GM12878 (cell line): ENCODE measurements around the gene KLF11.

Experiments
- CEBPB ChIP-seq, 2 experiments: fragments of 150-350 bp in 1 of 2; IDR thresholded peaks; 2 replicates each; pipeline ENCODE4 v1.6.1; 2012 to 2014; ENCODE audit warnings: low read depth in 2 of 2, low read length in 2 of 2, borderline replicate concordance in 1 of 2, inconsistent platforms in 1 of 2
- EP300 ChIP-seq, 2 experiments: fragments of 150-350 bp in 1 of 2; IDR thresholded peaks; 2 replicates each; pipeline ENCODE4 v1.6.1; 2011 to 2012; ENCODE audit warnings: low read depth in 2 of 2, low read length in 2 of 2, borderline replicate concordance in 1 of 2, improper control_type of control experiment in 1 of 2, inconsistent platforms in 1 of 2; ENCODE audit not compliant: control insufficient read depth in 1 of 2
- HDGF ChIP-seq: fragments of 450-650 bp; IDR thresholded peaks from 2 replicates; pipeline ENCODE4 v1.6.1; 2016; ENCODE audit warnings: antibody characterized with exemption
- JUND ChIP-seq: IDR thresholded peaks from 2 replicates; pipeline ENCODE4 v1.6.1; 2012; ENCODE audit warnings: low read depth, mild to moderate bottlenecking, low read length, improper control_type of control experiment, moderate library complexity
- NBN ChIP-seq: fragments of 450-650 bp; IDR thresholded peaks from 2 replicates; pipeline ENCODE4 v1.6.1; 2016
- POLR2AphosphoS5 ChIP-seq: IDR thresholded peaks from 2 replicates; pipeline ENCODE4 v1.6.1; 2011; ENCODE audit warnings: mild to moderate bottlenecking, low read length, inconsistent platforms
- SPI1 ChIP-seq: IDR thresholded peaks from 2 replicates; pipeline ENCODE4 v1.6.1; 2011; ENCODE audit warnings: low read depth, mild to moderate bottlenecking, low read length, moderate library complexity, borderline replicate concordance; ENCODE audit not compliant: insufficient read depth
- TAF1 ChIP-seq: IDR thresholded peaks from 2 replicates; pipeline ENCODE4 v1.6.1; 2011; ENCODE audit warnings: mild to moderate bottlenecking, low read depth, low read length, borderline replicate concordance
- TCF7 ChIP-seq: IDR thresholded peaks from 2 replicates; pipeline ENCODE4 v1.6.1; 2014; ENCODE audit warnings: antibody characterized with exemption, borderline replicate concordance
- TF ChIP-seq, protein P1 (sequence below): IDR thresholded peaks from 2 replicates; pipeline ENCODE4 v1.6.1; 2012; ENCODE audit warnings: low read length, inconsistent platforms
- TF ChIP-seq, protein P2 (sequence below), 3 experiments: IDR thresholded peaks in 2 of 3; conservative IDR thresholded peaks in 1 of 3; 2 replicates each; pipeline ENCODE4 v1.5.1; 2011; ENCODE audit warnings: low read depth in 3 of 3, low read length in 3 of 3, mild to moderate bottlenecking in 3 of 3, control low read depth in 2 of 3, moderate library complexity in 2 of 3, inconsistent platforms in 1 of 3, mixed read lengths in 1 of 3; ENCODE audit not compliant: control insufficient read depth in 2 of 3, insufficient read depth in 1 of 3; ENCODE audit errors: extremely low read depth in 1 of 3
- TF ChIP-seq, protein P3 (sequence below): fragments of 450-650 bp; IDR thresholded peaks from 2 replicates; pipeline ENCODE4 v1.6.1; 2016; ENCODE audit warnings: mild to moderate bottlenecking
- TF ChIP-seq, protein P4 (sequence below): IDR thresholded peaks from 2 replicates; pipeline ENCODE4 v1.6.1; 2012; ENCODE audit warnings: mild to moderate bottlenecking, low read depth, low read length

DNA sequence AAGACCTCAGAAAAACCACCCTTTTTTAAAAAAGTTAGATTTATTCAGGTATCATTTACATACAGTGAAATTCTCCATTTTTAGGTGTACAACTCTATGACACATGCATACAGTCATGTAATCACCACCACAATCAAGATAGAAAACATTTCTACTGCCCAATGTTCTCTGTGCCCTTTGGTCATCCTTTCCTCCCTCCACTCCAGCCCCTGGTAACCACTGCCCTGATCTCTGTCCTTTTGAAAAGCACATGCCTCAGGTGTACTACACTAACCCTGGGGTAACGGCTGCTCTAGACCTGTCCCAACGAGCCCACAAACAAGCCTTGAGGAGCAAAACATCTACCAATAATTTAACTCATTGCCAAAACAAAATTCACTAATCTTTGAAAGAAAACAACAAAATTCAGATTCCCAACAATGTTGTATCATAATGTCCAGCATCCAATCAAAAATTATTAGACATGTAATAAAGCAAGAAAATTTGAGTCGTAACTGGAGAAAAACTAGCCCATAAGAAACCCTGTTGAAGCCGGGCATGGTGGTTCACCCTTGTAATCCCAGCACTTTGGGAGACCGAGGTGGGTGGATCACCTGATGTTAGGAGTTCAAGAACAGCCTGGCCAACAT, 25.9 kb upstream of the KLF11 start:
- TF ChIP-seq, protein P1, sequence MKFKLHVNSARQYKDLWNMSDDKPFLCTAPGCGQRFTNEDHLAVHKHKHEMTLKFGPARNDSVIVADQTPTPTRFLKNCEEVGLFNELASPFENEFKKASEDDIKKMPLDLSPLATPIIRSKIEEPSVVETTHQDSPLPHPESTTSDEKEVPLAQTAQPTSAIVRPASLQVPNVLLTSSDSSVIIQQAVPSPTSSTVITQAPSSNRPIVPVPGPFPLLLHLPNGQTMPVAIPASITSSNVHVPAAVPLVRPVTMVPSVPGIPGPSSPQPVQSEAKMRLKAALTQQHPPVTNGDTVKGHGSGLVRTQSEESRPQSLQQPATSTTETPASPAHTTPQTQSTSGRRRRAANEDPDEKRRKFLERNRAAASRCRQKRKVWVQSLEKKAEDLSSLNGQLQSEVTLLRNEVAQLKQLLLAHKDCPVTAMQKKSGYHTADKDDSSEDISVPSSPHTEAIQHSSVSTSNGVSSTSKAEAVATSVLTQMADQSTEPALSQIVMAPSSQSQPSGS: no peak
- TF ChIP-seq EP300 (IDR thresholded peaks at IDR 0.05; ENCODE audit: borderline replicate concordance in 1 of 2, control insufficient read depth in 1 of 2, low read depth in 2 of 2, low read length in 2 of 2) (no peak), NBN (no peak), CEBPB (IDR thresholded peaks at IDR 0.05; ENCODE audit: borderline replicate concordance in 1 of 2, low read depth in 2 of 2, low read length in 2 of 2) (no peak), TCF7 (no peak), SPI1 (no peak), JUND (no peak), HDGF (no peak), TAF1 (no peak), POLR2AphosphoS5 (no peak)
- TF ChIP-seq, protein P2, sequence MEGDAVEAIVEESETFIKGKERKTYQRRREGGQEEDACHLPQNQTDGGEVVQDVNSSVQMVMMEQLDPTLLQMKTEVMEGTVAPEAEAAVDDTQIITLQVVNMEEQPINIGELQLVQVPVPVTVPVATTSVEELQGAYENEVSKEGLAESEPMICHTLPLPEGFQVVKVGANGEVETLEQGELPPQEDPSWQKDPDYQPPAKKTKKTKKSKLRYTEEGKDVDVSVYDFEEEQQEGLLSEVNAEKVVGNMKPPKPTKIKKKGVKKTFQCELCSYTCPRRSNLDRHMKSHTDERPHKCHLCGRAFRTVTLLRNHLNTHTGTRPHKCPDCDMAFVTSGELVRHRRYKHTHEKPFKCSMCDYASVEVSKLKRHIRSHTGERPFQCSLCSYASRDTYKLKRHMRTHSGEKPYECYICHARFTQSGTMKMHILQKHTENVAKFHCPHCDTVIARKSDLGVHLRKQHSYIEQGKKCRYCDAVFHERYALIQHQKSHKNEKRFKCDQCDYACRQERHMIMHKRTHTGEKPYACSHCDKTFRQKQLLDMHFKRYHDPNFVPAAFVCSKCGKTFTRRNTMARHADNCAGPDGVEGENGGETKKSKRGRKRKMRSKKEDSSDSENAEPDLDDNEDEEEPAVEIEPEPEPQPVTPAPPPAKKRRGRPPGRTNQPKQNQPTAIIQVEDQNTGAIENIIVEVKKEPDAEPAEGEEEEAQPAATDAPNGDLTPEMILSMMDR (IDR thresholded peaks at IDR 0.05 in 2 of 3, conservative IDR thresholded peaks at IDR 0.05 in 1 of 3; ENCODE audit: control insufficient read depth in 2 of 3, extremely low read depth in 1 of 3, insufficient read depth in 1 of 3, low read depth in 3 of 3, low read length in 3 of 3): no peak
- TF ChIP-seq, protein P3, sequence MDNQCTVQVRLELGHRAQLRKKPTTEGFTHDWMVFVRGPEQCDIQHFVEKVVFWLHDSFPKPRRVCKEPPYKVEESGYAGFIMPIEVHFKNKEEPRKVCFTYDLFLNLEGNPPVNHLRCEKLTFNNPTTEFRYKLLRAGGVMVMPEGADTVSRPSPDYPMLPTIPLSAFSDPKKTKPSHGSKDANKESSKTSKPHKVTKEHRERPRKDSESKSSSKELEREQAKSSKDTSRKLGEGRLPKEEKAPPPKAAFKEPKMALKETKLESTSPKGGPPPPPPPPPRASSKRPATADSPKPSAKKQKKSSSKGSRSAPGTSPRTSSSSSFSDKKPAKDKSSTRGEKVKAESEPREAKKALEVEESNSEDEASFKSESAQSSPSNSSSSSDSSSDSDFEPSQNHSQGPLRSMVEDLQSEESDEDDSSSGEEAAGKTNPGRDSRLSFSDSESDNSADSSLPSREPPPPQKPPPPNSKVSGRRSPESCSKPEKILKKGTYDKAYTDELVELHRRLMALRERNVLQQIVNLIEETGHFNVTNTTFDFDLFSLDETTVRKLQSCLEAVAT: no peak
- TF ChIP-seq, protein P4, sequence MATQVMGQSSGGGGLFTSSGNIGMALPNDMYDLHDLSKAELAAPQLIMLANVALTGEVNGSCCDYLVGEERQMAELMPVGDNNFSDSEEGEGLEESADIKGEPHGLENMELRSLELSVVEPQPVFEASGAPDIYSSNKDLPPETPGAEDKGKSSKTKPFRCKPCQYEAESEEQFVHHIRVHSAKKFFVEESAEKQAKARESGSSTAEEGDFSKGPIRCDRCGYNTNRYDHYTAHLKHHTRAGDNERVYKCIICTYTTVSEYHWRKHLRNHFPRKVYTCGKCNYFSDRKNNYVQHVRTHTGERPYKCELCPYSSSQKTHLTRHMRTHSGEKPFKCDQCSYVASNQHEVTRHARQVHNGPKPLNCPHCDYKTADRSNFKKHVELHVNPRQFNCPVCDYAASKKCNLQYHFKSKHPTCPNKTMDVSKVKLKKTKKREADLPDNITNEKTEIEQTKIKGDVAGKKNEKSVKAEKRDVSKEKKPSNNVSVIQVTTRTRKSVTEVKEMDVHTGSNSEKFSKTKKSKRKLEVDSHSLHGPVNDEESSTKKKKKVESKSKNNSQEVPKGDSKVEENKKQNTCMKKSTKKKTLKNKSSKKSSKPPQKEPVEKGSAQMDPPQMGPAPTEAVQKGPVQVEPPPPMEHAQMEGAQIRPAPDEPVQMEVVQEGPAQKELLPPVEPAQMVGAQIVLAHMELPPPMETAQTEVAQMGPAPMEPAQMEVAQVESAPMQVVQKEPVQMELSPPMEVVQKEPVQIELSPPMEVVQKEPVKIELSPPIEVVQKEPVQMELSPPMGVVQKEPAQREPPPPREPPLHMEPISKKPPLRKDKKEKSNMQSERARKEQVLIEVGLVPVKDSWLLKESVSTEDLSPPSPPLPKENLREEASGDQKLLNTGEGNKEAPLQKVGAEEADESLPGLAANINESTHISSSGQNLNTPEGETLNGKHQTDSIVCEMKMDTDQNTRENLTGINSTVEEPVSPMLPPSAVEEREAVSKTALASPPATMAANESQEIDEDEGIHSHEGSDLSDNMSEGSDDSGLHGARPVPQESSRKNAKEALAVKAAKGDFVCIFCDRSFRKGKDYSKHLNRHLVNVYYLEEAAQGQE: no peak
